Measurements from ENCODE around the gene IL1RAPL2. TPM values are rescaled to one million over a fixed set of nuclear protein-coding genes. Genes with fewer than 3 reads are reported as not detected.

Gene IL1RAPL2
- polyA plus RNA-seq, 1 of the 3 experiments (the other 2 are of a cell fraction): 0.13 TPM

DNA sequence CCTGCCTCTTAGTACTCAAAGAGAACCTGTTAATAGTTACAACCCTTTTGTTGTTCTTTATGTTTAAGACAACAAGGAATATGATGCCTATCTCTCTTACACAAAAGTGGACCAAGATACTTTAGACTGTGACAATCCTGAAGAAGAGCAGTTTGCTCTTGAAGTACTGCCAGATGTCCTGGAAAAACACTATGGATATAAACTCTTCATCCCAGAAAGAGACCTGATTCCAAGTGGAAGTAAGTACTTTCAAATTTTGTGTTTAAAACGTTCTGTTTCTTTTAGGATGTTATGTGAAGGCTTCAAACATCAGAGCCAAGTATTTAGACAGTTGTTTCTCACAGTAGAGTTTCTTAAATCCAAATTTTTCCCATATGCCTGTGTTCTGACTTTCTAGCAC lies 1189.1 kb downstream of the IL1RAPL2 start:
- ChIA-PET POLR2A (no interaction called here), CTCF (no interaction called here)
- Histone ChIP-seq H3K4me1 (ENCODE audit: control insufficient read depth in 1 of 2, insufficient read depth in 2 of 2, low read depth in 1 of 2, low read length in 1 of 2) (no peaks in the 10 kb centered on the region), H3K4me3 (ENCODE audit: low read depth in 2 of 2, low read length in 1 of 2) (no peak overlapping the region), H3K4me2 (no peak overlapping the region), H3K9me2 (no peaks in the 10 kb centered on the region), H3F3A (replicated peaks; ENCODE audit: insufficient read depth) (no peaks in the 10 kb centered on the region), H4K20me1 (ENCODE audit: insufficient read depth) (no peaks in the 10 kb centered on the region), H3K79me2 (ENCODE audit: insufficient read depth) (no peaks in the 10 kb centered on the region), H3K27ac (ENCODE audit: low read depth in 2 of 2, low read length in 1 of 2) (no peak overlapping the region), H2AFZ (ENCODE audit: low read depth) (no peak overlapping the region), H3K9ac (no peak overlapping the region), H3K9me3 (no peaks in the 10 kb centered on the region), H3K36me3 (replicated peaks in 1 of 2; ENCODE audit: control insufficient read depth in 1 of 2, insufficient read depth in 2 of 2, low read length in 1 of 2) (no peaks in the 10 kb centered on the region), H3K27me3 (ENCODE audit: insufficient read depth) (no peaks in the 10 kb centered on the region)
- 8% methylated on average over 1 of the region's 1 CpG for WGBS (ENCODE audit: low lambda C conversion rate)
- DNase-seq: no peak
- no peak for TF ChIP-seq CHD2 (IDR thresholded peaks at IDR 0.05; ENCODE audit: low read length, partially characterized antibody)
- TF ChIP-seq RCOR1 (IDR thresholded peaks at IDR 0.05; ENCODE audit: low read length): no peak
- TF ChIP-seq SIN3A (IDR thresholded peaks at IDR 0.05; ENCODE audit: borderline replicate concordance, low read depth, low read length): no peak
- TF ChIP-seq, protein P1, sequence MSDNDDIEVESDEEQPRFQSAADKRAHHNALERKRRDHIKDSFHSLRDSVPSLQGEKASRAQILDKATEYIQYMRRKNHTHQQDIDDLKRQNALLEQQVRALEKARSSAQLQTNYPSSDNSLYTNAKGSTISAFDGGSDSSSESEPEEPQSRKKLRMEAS (IDR thresholded peaks at IDR 0.05; ENCODE audit: low read depth): no peak
- TF ChIP-seq EP300 (IDR thresholded peaks at IDR 0.05; ENCODE audit: borderline replicate concordance in 1 of 2, low read depth in 1 of 2, low read length in 1 of 2): no peak

DNA sequence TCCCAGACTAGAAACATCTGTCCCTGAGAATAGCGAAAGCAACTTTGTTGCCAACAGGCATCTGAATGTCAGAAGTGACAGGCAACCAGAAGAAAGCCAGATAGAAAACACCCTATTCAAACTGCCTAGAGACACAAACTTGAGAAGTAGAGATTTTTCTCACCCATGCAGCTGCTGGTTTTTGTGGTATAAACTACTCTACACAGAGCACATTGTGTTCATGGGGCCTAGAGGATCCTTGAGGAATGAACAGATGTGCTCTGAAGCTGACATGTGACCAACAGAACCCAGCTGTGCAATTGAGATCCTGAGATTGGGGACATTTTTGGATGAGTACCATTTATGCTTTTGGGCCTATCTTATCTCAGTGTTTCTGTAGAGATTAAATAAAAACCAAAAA lies 1192.8 kb downstream of the IL1RAPL2 start:
- Histone ChIP-seq H3K4me3 (ENCODE audit: low read depth in 2 of 2, low read length in 1 of 2) (no peak overlapping the region), H3F3A (replicated peaks; ENCODE audit: insufficient read depth) (no peaks in the 10 kb centered on the region), H3K4me1 (ENCODE audit: control insufficient read depth in 1 of 2, insufficient read depth in 2 of 2, low read depth in 1 of 2, low read length in 1 of 2) (no peaks in the 10 kb centered on the region), H3K79me2 (ENCODE audit: insufficient read depth) (no peaks in the 10 kb centered on the region), H3K4me2 (no peak overlapping the region), H3K27ac (ENCODE audit: low read depth in 2 of 2, low read length in 1 of 2) (no peak overlapping the region), H2AFZ (ENCODE audit: low read depth) (no peak overlapping the region), H4K20me1 (ENCODE audit: insufficient read depth) (no peaks in the 10 kb centered on the region), H3K27me3 (ENCODE audit: insufficient read depth) (peaks cover 9% of the 10 kb centered on the region; the same call in 1 of the 2 replicates), H3K9me2 (no peaks in the 10 kb centered on the region), H3K9me3 (no peaks in the 10 kb centered on the region), H3K36me3 (replicated peaks in 1 of 2; ENCODE audit: control insufficient read depth in 1 of 2, insufficient read depth in 2 of 2, low read length in 1 of 2) (no peaks in the 10 kb centered on the region), H3K9ac (no peak overlapping the region)
- ChIA-PET POLR2A (no interaction called here), CTCF (no interaction called here)
- no peak for DNase-seq
- TF ChIP-seq, protein P2, sequence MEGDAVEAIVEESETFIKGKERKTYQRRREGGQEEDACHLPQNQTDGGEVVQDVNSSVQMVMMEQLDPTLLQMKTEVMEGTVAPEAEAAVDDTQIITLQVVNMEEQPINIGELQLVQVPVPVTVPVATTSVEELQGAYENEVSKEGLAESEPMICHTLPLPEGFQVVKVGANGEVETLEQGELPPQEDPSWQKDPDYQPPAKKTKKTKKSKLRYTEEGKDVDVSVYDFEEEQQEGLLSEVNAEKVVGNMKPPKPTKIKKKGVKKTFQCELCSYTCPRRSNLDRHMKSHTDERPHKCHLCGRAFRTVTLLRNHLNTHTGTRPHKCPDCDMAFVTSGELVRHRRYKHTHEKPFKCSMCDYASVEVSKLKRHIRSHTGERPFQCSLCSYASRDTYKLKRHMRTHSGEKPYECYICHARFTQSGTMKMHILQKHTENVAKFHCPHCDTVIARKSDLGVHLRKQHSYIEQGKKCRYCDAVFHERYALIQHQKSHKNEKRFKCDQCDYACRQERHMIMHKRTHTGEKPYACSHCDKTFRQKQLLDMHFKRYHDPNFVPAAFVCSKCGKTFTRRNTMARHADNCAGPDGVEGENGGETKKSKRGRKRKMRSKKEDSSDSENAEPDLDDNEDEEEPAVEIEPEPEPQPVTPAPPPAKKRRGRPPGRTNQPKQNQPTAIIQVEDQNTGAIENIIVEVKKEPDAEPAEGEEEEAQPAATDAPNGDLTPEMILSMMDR (IDR thresholded peaks at IDR 0.05): no peak
- no peak for TF ChIP-seq POLR2AphosphoS5 (IDR thresholded peaks at IDR 0.05; ENCODE audit: low read depth, low read length)
- TF ChIP-seq ELF1 (IDR thresholded peaks at IDR 0.05): no peak
- TF ChIP-seq EP300 (IDR thresholded peaks at IDR 0.05; ENCODE audit: borderline replicate concordance in 1 of 2, low read depth in 1 of 2, low read length in 1 of 2): 0 out of 4 replicates have a peak, but pooled peaks of 1 of the 2 experiments have one; percentile 46
- 21% methylated on average over 1 of the region's 1 CpG for WGBS (ENCODE audit: low lambda C conversion rate)

DNA sequence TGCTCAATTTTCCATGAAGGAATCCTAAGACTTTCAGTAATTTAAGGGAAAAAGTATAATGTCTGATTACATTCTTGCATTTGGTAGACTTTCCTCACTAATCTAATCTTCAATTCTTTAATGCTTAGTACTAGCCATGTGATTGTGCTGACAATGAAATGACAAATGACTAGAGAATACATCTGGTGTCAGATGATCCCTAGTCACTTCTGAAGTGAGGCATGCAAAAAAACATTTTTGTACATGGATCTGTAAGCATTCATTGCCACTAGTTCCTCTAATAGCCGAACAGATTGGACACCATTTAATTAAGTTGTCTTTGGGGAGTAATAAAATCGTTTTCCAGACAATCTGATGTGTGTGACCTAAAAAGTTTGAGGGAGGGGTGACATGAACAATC lies 1193.6 kb downstream of the IL1RAPL2 start:
- Histone ChIP-seq H3K4me3 (ENCODE audit: low read depth in 2 of 2, low read length in 1 of 2) (no peak overlapping the region), H3K27me3 (ENCODE audit: insufficient read depth) (peaks cover 12% of the 10 kb centered on the region; the same call in 1 of the 2 replicates), H2AFZ (ENCODE audit: low read depth) (no peak overlapping the region), H3K4me2 (no peak overlapping the region), H3K79me2 (ENCODE audit: insufficient read depth) (no peaks in the 10 kb centered on the region), H3K4me1 (ENCODE audit: control insufficient read depth in 1 of 2, insufficient read depth in 2 of 2, low read depth in 1 of 2, low read length in 1 of 2) (no peaks in the 10 kb centered on the region), H3K9ac (no peak overlapping the region), H4K20me1 (ENCODE audit: insufficient read depth) (no peaks in the 10 kb centered on the region), H3K9me2 (no peaks in the 10 kb centered on the region), H3K27ac (ENCODE audit: low read depth in 2 of 2, low read length in 1 of 2) (no peak overlapping the region), H3K9me3 (no peaks in the 10 kb centered on the region), H3K36me3 (replicated peaks in 1 of 2; ENCODE audit: control insufficient read depth in 1 of 2, insufficient read depth in 2 of 2, low read length in 1 of 2) (no peaks in the 10 kb centered on the region), H3F3A (replicated peaks; ENCODE audit: insufficient read depth) (no peaks in the 10 kb centered on the region)
- POLR2A ChIA-PET: no interaction called here
- TF ChIP-seq RXRA (IDR thresholded peaks at IDR 0.05; ENCODE audit: borderline replicate concordance, low read depth) (no peak), SIN3A (IDR thresholded peaks at IDR 0.05; ENCODE audit: borderline replicate concordance, low read depth, low read length) (no peak), FOXM1 (IDR thresholded peaks at IDR 0.05; ENCODE audit: low read depth) (no peak), RFX5 (IDR thresholded peaks at IDR 0.05; ENCODE audit: low read length) (no peak)
- TF ChIP-seq, protein P3, sequence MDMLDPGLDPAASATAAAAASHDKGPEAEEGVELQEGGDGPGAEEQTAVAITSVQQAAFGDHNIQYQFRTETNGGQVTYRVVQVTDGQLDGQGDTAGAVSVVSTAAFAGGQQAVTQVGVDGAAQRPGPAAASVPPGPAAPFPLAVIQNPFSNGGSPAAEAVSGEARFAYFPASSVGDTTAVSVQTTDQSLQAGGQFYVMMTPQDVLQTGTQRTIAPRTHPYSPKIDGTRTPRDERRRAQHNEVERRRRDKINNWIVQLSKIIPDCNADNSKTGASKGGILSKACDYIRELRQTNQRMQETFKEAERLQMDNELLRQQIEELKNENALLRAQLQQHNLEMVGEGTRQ (IDR thresholded peaks at IDR 0.05; ENCODE audit: borderline replicate concordance, low read depth, low read length): no peak
- 3% methylated on average over 2 of the region's 2 CpGs for WGBS (ENCODE audit: low lambda C conversion rate)
- CTCF ChIA-PET: no interaction called here
- no peak for DNase-seq

Data from SK-N-SH (cell line).